Right atrium auricular region (tissue), 2 donors: ENCODE measurements around the gene ZC2HC1B. TPM values are rescaled to one million over a fixed set of nuclear protein-coding genes. Genes with fewer than 3 reads are reported as not detected.

Experiments
- DNase-seq: peaks from one replicate; pipeline ENCODE4 v3.0.0-alpha.2; 2019; ENCODE audit warnings: low spot score
- H3K27ac ChIP-seq, 2 donors: fragments of 200-600 bp; sonication (generic); 1 replicate in 1 of 2; 2 replicates in 1 of 2; pipeline ENCODE4 v1.5.1; 2016 to 2019
- H3K27me3 ChIP-seq, 2 donors: fragments of 200-600 bp; sonication (generic); one replicate each; pipeline versions ENCODE4 v1.5.1 to v1.6.0; 2017 to 2019
- H3K36me3 ChIP-seq: fragments of 200-600 bp; sonication (generic); one replicate; pipeline ENCODE4 v1.5.1; 2016
- H3K4me1 ChIP-seq, 2 donors: fragments of 200-600 bp; sonication (generic); one replicate each; pipeline versions ENCODE4 v1.5.1 to v1.6.0; 2017 to 2019
- H3K4me3 ChIP-seq, 2 donors: fragments of 200-600 bp; sonication (generic); 1 replicate in 1 of 2; 2 replicates in 1 of 2; pipeline ENCODE4 v1.5.1; 2017 to 2019; ENCODE audit warnings: mild to moderate bottlenecking in 1 of 2, moderate library complexity in 1 of 2
- H3K9me3 ChIP-seq, 2 donors: fragments of 200-600 bp; sonication (generic); one replicate each; pipeline ENCODE4 v1.5.1; 2019
- total RNA-seq, 2 donors: library from RNA; depleted of rRNA; stranded (reverse); fragments of >200 nt; gene quantifications; one replicate each; pipeline ENCODE4 v1.1.0, GENCODE V29; 2016
- TF ChIP-seq, protein P1 (sequence below), 2 donors: fragments of 200-600 bp; sonication (generic); IDR thresholded peaks; one replicate each; pipeline ENCODE4 v1.5.1; 2019; ENCODE audit warnings: antibody characterized with exemption in 2 of 2

ZC2HC1B gene
- total RNA-seq, 2 donors from 2014 or later, result not detected

GRCh38 chr6:143939364-143939763, 75.1 kb downstream of the ZC2HC1B start:
- TF ChIP-seq, protein P1, sequence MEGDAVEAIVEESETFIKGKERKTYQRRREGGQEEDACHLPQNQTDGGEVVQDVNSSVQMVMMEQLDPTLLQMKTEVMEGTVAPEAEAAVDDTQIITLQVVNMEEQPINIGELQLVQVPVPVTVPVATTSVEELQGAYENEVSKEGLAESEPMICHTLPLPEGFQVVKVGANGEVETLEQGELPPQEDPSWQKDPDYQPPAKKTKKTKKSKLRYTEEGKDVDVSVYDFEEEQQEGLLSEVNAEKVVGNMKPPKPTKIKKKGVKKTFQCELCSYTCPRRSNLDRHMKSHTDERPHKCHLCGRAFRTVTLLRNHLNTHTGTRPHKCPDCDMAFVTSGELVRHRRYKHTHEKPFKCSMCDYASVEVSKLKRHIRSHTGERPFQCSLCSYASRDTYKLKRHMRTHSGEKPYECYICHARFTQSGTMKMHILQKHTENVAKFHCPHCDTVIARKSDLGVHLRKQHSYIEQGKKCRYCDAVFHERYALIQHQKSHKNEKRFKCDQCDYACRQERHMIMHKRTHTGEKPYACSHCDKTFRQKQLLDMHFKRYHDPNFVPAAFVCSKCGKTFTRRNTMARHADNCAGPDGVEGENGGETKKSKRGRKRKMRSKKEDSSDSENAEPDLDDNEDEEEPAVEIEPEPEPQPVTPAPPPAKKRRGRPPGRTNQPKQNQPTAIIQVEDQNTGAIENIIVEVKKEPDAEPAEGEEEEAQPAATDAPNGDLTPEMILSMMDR (IDR thresholded peaks at IDR 0.05), result no peak
- H3K4me1 ChIP-seq, result no peaks in the 10 kb centered on the region
- DNase-seq, result no peak
- no peaks in the 10 kb centered on the region for H3K27me3 ChIP-seq
- no peaks in the 10 kb centered on the region for H3K9me3 ChIP-seq
- H3K4me3 ChIP-seq, result no peak overlapping the region
- no peaks in the 10 kb centered on the region for H3K36me3 ChIP-seq
- no peak overlapping the region for H3K27ac ChIP-seq

DNA sequence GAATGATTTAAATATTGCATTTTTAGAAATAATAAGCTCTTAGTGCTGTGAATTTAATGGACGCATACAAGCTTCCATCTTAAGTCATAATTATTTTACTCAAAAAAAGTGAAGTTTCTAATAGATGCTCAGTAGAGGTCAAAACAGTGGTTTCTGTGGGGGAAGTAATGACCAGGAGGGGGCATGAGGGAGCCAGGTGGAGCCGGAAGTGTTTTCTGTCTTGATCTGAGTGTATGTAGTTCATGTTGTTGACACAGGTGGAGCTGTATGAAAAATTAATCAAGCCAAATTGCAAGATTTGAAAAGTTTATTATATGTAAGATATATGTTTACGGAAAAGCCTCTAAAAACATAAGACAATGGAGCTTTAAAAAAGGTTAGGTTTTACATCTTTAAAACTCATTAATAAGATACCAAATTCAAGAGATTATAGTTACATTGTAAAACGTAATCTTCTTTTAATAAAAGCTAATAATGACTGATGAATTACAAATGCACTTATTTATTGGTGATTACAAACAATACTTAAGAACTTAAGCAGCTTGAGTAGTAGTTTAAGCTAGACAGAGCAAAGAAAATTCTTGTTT, 75.8 kb downstream of the ZC2HC1B start:
- no peak for DNase-seq
- H3K36me3 ChIP-seq, result no peaks in the 10 kb centered on the region
- TF ChIP-seq, protein P1 (IDR thresholded peaks at IDR 0.05), result peak; percentile 21 to 64

GRCh38 chr6:143941852-143942627, 77.8 kb downstream of the ZC2HC1B start:
- Histone ChIP-seq H3K27me3 (no peaks in the 10 kb centered on the region), H3K4me1 (no peaks in the 10 kb centered on the region), H3K36me3 (no peaks in the 10 kb centered on the region), H3K4me3 (no peak overlapping the region), H3K27ac (no peak overlapping the region), H3K9me3 (no peaks in the 10 kb centered on the region)
- TF ChIP-seq, protein P1 (IDR thresholded peaks at IDR 0.05), result peak in 1 of 2 donors; percentile 67
- no peak for DNase-seq

More for the DNA sequence above, 75.8 kb downstream of the ZC2HC1B start:
- Histone ChIP-seq H3K9me3 (no peaks in the 10 kb centered on the region), H3K4me3 (no peak overlapping the region), H3K4me1 (no peaks in the 10 kb centered on the region), H3K27ac (no peak overlapping the region), H3K27me3 (no peaks in the 10 kb centered on the region)

- peaks cover 10% of the 10 kb centered on the region for H3K36me3 ChIP-seq
- H3K4me3 ChIP-seq, result no peak overlapping the region
- no peaks in the 10 kb centered on the region for H3K4me1 ChIP-seq
- H3K27ac ChIP-seq, result no peak overlapping the region
- H3K27me3 ChIP-seq, result no peaks in the 10 kb centered on the region
- H3K9me3 ChIP-seq, result no peaks in the 10 kb centered on the region
- TF ChIP-seq, protein P1 (IDR thresholded peaks at IDR 0.05), result no peak
- no peak for DNase-seq
Observed at GRCh38 chr6:143948208-143948607, 83.9 kb downstream of the ZC2HC1B start.

- DNase-seq, result no peak
- Histone ChIP-seq H3K27ac (no peak overlapping the region), H3K27me3 (no peaks in the 10 kb centered on the region), H3K9me3 (no peaks in the 10 kb centered on the region), H3K4me3 (no peak overlapping the region), H3K4me1 (no peaks in the 10 kb centered on the region), H3K36me3 (peaks cover 10% of the 10 kb centered on the region)
- TF ChIP-seq, protein P1 (IDR thresholded peaks at IDR 0.05), result no peak
Observed at GRCh38 chr6:143949535-143949934, 85.3 kb downstream of the ZC2HC1B start.
